NT2/D1 (cell line): ENCODE data around the gene NT5DC3.

Experiments used
- DNase-seq: peaks from one replicate; pipeline ENCODE4 v3.0.0-alpha.2; 2011; ENCODE audit warnings: low read depth, low spot score
- H3K27me3 ChIP-seq: 2 replicates; pipeline ENCODE4 v1.6.0; 2011; ENCODE audit warnings: mild to moderate bottlenecking; ENCODE audit not compliant: insufficient read length, insufficient read depth
- H3K36me3 ChIP-seq: 2 replicates; pipeline ENCODE4 v1.6.1; 2011; ENCODE audit warnings: mild to moderate bottlenecking, low read length, mixed read lengths; ENCODE audit not compliant: insufficient read depth, insufficient read length
- H3K4me1 ChIP-seq: 2 replicates; pipeline ENCODE4 v1.5.1; 2011; ENCODE audit not compliant: insufficient read depth, insufficient read length
- H3K4me3 ChIP-seq: 2 replicates; pipeline ENCODE4 v1.5.1; 2011; ENCODE audit warnings: low read depth; ENCODE audit not compliant: insufficient read length
- H3K9ac ChIP-seq: 2 replicates; pipeline ENCODE4 v1.6.0; 2011; ENCODE audit warnings: low read depth; ENCODE audit not compliant: insufficient read length
- H3K9me3 ChIP-seq: 2 replicates; pipeline ENCODE4 v1.5.1; 2011; ENCODE audit warnings: mild to moderate bottlenecking, low read length; ENCODE audit not compliant: insufficient read depth
- SUZ12 ChIP-seq: IDR thresholded peaks from 2 replicates; pipeline ENCODE4 v1.6.1; 2011; ENCODE audit not compliant: insufficient read length, insufficient read depth; ENCODE audit errors: extremely low read depth
- YY1 ChIP-seq: IDR thresholded peaks from 2 replicates; pipeline ENCODE4 v1.6.1; 2011; ENCODE audit not compliant: insufficient read length, insufficient read depth
- ZNF274 ChIP-seq: IDR thresholded peaks from 2 replicates; pipeline ENCODE4 v1.6.1; 2011; ENCODE audit warnings: mild to moderate bottlenecking, low read depth, low read length

Gene NT5DC3

GRCh38 chr12:103830730-103831320 lies 10.2 kb downstream of the NT5DC3 start:
- DNase-seq = no peak
- Histone ChIP-seq H3K9me3 (0 out of 2 replicates have a peak, but pooled peaks cover 8% of the 10 kb centered on the region), H3K4me1 (peaks cover 4% of the 10 kb centered on the region), H3K36me3 (no peaks in the 10 kb centered on the region), H3K4me3 (no peak overlapping the region), H3K9ac (no peak overlapping the region), H3K27me3 (no peaks in the 10 kb centered on the region)
- TF ChIP-seq YY1 = no peak

DNA sequence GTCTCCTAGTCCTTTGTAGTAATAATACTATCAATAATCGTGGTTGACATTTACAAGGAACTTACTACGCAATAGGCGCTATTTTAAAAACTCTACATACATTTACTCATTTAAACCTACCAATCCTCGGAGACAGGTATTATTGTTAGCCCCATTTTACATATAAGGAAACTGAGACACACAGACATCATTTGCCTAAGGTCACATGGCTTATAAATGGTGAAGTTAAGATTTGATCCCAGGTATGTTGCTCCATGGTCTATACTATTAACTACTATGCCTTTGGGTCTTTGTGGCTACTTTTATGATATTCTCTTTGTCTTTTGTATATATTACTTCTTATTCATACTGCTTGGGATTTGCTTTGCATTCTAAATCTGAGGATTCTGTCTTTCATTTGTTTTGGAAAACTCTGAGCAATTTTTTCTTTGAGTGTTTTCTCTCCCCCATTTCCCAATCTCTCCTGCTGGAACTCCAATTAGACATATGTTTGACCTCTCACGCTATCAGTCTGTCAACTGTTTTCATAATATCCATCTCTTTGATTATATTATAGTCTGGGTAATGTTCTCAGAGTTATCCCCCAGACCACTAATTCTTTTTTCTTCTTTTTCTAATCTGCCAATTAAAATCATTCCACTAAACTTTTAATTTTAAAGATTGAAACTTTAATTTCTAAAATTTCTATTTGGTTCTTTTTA lies 10.9 kb downstream of the NT5DC3 start:
- Histone ChIP-seq H3K9ac (no peak overlapping the region), H3K27me3 (no peaks in the 10 kb centered on the region), H3K4me1 (peaks cover 4% of the 10 kb centered on the region), H3K36me3 (no peaks in the 10 kb centered on the region), H3K4me3 (no peak overlapping the region), H3K9me3 (0 out of 2 replicates have a peak, but pooled peaks cover 8% of the 10 kb centered on the region)
- DNase-seq = no peak
- TF ChIP-seq YY1 = no peak
- TF ChIP-seq SUZ12 = no peak
- TF ChIP-seq ZNF274 = no peak

GRCh38 chr12:103829092-103829491 lies 11.9 kb downstream of the NT5DC3 start:
- Histone ChIP-seq H3K9ac (no peak overlapping the region), H3K36me3 (no peaks in the 10 kb centered on the region), H3K4me3 (no peak overlapping the region), H3K27me3 (no peaks in the 10 kb centered on the region), H3K4me1 (peaks cover 2% of the 10 kb centered on the region), H3K9me3 (0 out of 2 replicates have a peak, but pooled peaks cover 8% of the 10 kb centered on the region)
- no peak for TF ChIP-seq ZNF274
- no peak for TF ChIP-seq YY1
- no peak for TF ChIP-seq SUZ12
- no peak for DNase-seq

DNA sequence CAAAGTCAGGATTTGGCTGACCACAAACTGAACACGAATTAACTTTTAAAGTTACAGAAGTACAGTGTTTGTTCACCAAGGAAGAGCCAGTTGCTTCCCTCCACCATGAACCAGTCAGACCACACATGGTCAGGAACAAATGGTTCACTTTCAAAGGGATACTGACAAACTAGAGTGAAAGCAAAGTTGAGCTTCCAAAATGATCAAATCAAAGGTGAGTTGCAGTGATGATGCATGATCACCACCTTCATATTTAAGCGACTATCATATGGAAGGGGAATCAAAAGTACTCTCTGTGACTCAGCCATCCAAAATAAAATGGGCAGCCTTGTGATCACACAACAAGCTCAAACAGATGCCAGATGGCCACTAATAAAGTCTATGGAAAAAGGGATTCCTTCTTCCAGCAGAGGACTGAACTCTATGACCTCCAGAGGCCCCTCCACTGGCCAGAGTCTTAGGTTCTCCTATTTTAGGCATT lies 13.1 kb downstream of the NT5DC3 start:
- Histone ChIP-seq H3K9ac (no peak overlapping the region), H3K36me3 (no peaks in the 10 kb centered on the region), H3K9me3 (0 out of 2 replicates have a peak, but pooled peaks cover 8% of the 10 kb centered on the region), H3K4me1 (no peaks in the 10 kb centered on the region), H3K27me3 (no peaks in the 10 kb centered on the region), H3K4me3 (no peak overlapping the region)
- no peak for DNase-seq
- TF ChIP-seq SUZ12 = no peak
- no peak for TF ChIP-seq YY1
- no peak for TF ChIP-seq ZNF274

GRCh38 chr12:103824845-103825244 lies 16.2 kb downstream of the NT5DC3 start:
- peaks cover 13% of the 10 kb centered on the region for H3K9me3 ChIP-seq
- DNase-seq = no peak
- TF ChIP-seq SUZ12 (no peak), ZNF274 (no peak), YY1 (no peak)
- peaks cover 10% of the 10 kb centered on the region for H3K36me3 ChIP-seq
- H3K4me3 ChIP-seq = no peak overlapping the region
- no peaks in the 10 kb centered on the region for H3K4me1 ChIP-seq
- no peak overlapping the region for H3K9ac ChIP-seq
- no peaks in the 10 kb centered on the region for H3K27me3 ChIP-seq

- Histone ChIP-seq H3K9ac (no peak overlapping the region), H3K36me3 (peaks cover 10% of the 10 kb centered on the region), H3K9me3 (peaks cover 13% of the 10 kb centered on the region), H3K27me3 (no peaks in the 10 kb centered on the region), H3K4me1 (no peaks in the 10 kb centered on the region), H3K4me3 (no peak overlapping the region)
- DNase-seq = no peak
- no peak for TF ChIP-seq YY1
- no peak for TF ChIP-seq ZNF274
- TF ChIP-seq SUZ12 = no peak
Measured at GRCh38 chr12:103824290-103824689, 16.7 kb downstream of the NT5DC3 start.

DNA sequence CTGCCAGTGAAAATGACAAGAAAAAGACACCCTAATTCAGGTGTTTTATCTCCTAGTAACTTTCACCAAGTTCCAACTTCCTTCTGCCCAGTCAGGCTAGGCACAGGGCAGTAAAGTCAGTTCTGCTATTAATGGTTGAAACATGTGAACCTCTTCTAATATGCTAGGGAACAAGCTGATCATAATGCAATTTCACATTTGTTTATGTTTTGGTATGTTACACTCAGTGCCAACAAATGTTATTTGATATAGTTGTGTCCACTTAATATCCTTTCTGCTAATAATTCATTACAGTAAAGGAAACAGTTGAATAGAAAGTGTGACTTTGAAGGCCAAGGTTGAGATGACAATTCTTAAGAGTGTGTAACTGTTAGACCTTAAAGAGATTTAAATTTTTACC lies 17.2 kb downstream of the NT5DC3 start:
- Histone ChIP-seq H3K27me3 (no peaks in the 10 kb centered on the region), H3K9ac (no peak overlapping the region), H3K9me3 (peaks cover 13% of the 10 kb centered on the region), H3K4me3 (no peak overlapping the region), H3K36me3 (peaks cover 10% of the 10 kb centered on the region), H3K4me1 (no peaks in the 10 kb centered on the region)
- no peak for DNase-seq
- no peak for TF ChIP-seq YY1
- TF ChIP-seq ZNF274 = no peak
- TF ChIP-seq SUZ12 = no peak
